GM19035 (cell line): ENCODE measurements around the gene CBX5.
"Not testable (repeated sequence)": the region's sequence is repeated elsewhere in the genome, so short reads cannot be mapped to it uniquely, and the experiment has no call there.

Experiments
- ATAC-seq: cut with Tn5 transposase; IDR thresholded peaks from one replicate; pipeline ENCODE4 v1.9.1; 2021; ENCODE audit not compliant: unreplicated experiment

Gene CBX5

DNA sequence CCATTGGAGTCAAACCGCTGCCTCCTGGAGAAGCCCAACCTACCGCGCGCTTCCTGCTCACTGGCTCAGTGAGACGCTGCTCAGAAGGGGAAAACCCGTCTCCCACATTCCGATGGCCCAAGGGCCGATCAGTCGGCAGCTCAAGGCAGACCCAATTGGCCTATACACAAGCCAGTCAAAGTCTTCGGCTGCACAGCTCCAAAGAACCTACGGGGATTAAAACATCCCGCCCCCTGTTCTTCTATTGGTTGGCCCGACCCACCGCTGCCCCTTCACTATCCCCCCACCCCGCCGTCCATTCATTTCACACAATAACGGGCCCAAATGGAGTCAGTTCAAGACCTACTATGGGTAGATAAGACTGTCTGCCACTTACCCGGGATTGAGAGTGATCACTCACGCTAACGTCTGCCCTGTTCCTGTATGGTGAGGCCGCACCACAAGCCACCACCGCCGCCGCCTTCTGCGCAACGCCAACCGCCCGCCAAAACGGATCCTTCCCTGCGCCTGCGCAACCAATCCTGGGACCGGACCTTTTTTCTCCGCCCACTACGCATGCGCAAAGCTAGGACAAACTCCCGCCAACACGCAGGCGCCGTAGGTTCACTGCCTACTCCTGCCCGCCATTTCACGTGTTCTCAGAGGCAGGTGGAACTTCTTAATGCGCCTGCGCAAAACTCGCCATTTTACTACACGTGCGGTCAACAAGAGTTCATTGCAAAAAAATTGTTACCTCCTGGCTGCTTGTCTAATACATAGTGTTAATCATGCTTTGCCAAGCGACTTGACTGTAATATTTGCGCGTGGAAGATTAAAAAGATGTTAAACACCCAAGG lies at the start of gene CBX5:
TSS of gene CBX5 (minus strand) at position 491 of the 836 bp plus-strand sequence. CDS start 22,472 bp downstream, outside the sequence.
- ATAC-seq: peak; percentile 70

DNA sequence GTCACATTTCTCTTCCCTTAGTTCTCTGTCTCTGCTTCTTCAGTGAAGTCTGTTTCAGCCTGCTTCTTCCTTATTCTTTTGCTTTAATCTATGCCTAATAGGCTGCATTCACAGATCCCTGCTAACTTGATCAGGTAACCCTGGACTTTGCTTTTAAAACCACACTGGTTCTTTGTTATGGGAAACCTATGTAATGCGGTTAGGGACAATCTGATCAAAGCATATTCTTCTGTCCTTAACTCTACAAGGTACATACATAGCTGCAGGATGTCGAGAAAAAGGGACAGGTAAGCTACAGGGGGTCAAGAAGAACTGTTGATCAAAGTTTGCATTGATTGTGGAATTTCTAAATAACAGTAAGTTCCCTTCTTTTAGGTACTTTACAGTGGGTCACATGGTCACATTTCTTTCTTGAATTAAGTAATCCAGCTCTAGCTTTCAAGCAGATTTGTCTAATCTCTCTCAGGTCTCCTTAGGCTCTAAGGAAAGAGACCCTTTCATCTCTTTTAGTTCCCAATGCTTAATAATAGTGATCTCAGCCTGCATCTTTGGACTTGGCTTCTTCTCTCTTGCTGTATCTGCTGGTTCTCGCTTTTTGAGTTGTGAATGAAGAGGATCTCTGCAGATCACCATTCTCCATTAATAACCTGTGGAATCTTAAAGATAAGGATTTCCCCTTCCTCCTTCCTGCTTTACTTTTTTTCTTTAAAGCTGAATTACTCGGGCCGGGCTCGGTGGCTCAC lies 48.8 kb upstream of the CBX5 start:
- no peak for ATAC-seq

DNA sequence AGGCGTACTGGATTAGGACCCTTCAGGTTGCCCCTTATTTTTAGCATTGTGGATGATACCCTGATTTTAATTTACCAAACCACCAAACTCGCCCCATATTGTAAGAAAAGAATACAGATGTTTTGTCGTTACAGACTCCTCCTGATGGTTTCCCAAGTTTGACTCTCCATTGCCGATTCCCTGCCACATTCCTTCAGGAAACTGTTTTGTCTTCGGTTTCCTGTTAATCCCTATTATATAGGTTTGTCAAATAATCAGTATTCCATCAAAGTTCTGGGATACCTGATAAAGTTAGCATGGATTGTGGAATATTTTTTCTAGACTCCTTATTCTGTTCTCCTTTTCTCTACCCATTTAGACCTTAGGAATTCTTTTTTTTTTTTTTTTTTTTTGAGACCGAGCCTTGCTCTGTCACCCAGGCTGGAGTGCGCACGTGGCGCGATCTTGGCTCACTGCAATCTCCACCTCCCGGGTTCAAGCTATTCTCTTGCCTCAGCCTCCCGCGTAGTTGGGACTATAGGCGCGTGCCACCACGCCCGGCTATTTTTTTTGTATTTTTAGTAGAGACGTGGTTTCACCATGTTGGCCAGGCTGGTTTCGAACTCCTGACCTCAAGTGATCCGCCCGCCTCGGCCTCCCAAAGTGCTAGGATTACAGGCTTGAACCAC lies 45.7 kb upstream of the CBX5 start:
- not testable (repeated sequence) for ATAC-seq

DNA sequence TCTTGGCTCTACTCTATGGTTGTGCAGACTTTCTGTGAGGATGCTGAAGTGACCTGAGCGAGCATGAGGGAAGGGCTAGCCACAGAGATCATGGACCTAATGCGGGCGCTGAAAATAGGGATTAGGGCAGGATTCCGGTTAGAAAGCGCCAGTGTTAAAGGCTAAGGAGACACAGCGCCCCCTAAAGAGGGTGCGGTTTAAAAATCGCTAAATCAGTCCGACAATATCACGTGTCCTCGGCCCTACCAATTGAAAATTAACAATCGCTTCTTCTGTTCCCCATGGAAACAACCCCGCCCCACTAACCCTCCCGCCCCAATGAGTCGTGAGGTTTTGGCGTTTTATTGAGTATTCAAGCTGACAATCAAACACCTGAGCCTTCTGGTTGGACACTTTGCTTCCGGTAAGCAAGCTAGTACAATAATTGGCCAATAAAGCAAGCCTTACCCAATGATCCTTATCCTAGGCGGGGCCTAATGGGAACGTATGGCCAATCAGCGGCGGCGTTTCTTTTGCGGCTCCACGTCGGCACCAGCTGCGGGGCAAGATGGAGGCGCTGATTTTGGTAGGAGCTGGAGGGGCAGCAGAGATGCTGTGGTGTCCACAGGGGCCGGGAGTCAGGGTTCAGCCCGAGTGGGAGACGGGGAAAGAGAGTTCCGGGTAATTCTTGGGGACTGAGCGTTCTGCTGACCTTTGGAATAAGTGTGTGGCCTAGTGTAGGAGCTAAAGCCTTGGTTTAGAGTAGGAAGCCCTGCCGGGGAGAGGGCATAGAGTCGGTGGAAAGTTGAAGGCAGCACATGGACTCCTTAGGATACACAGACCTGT lies 44.9 kb upstream of the CBX5 start, which contains the start of gene COPZ1:
TSS of gene COPZ1 (plus strand) at position 515 of the 825 bp plus-strand sequence. CDS start at position 548, 33 bp downstream.
- ATAC-seq: peak; percentile 99

DNA sequence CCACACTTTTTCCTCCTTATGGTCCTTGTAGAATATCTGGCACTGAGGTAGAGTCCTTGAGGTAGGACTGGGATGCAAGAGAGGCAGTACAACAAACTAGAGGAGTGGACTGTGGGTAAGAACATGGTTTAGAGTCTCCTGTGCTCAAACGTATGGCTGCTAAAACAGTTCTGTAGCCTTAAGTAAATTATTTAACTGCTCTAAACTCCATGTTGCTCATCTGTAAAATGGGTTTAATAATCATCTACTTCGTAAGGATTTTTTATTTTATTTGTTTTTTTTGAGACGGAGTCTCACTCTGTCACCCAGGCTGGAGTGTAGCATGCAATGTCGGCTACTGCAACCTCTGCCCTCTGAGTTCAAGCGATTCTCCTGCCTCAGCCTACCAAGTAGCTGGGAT lies 41.4 kb upstream of the CBX5 start:
- no peak for ATAC-seq

DNA sequence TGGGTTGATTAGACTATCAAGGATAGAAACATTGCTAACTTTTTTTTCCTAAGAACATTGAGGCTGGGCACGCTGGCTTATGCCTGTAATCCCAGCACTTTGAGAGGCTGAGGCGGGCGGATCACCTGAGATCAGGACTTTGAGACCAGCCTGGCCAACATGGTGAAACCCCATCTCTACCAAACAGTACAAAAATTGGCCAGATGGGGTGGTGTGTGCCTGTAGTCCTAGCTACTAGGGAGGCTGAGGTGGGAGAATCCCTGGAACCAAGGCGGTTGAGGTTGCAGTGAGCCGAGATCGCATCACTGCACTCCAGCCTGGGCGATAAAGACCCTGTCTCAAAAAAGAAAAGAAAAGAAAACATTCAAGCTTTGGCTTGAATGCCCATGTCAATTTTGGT lies 32.4 kb upstream of the CBX5 start:
- ATAC-seq: not testable (repeated sequence)

DNA sequence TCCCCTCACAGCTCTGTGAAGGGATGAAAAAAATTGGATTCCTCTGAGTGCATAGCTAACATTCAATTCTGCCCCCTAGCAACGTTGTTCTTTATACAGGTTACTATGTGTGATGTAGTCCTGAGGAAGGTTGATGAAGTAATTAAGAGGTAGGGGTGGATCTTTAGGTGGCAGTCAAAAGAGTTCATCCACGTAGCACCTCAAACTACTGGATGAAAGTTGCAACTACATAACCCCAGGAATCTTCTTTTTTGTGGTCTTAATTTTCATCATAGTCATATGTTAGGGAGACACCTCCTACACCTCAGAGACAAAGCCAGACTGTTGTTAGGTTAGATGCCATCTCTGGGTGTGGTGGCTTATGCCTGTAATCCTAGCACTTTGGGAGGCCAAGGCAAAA lies 31.1 kb upstream of the CBX5 start:
- ATAC-seq: no peak

DNA sequence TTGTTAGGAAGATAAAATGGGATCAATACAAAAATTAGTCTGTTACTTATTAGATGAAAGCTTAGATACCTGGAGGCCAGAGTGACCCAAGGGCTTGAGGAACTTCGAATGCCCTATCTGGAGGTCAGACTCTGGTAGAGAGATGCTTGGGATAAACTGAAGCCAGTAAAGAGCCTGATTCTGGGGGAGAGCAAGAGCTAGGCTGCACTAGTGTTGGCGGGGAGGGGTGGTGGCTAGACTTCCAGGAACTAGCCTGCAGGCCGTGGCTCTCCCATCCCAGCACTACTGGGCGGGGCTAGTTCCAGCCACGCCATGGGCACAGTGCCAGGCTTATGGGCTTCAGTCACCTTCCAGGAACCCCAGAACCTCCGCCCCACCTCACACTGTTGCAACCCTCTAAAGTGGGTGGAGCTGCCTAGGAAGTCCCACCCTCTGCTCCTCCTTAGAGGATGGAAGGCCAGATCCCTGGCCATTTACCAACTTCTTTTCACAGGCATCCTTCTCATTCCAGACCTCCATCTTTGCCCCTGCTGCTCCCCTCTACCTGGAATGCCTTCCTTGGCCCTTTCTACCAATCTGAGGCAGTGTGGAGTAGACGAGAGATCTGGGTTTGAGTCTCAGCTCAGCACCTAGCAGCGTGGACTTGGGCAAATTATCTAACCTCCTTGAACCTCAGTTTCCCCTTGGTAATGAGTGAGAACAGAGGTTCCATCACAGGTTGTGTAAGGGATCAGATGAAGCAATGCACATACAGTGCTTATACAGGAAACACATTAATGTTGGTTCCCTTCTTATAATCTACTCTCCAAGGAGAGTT lies 27.2 kb upstream of the CBX5 start:
- no peak for ATAC-seq

DNA sequence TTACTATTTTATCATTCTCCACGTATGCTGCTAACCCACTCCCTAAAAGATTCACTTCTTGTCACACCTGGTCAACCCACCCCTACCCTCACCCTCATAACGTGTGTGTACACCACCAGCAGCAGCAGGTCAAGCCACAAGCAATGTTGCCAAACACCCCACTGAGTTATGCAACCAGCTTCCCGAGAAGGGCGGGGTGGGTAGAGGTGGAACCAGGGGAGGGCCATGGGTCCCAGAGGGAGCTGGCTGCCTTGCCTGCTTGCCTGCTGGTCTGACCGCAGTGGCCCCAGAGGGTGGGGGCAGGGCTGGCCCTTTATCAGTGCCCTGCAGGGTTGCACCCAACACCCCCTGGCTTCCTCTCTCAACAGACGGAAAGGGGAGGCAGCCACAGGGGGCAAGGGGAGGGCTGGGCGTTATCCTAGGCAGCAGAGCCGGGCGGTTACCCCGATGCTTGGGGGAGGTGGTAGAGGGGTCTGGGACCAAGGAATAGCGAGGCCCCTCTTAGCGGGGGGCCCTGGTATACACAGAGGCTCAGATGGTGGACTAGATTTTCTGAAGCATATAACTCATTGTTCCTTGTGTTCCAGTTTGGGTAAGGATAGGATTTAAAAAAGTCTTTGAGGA lies 24.4 kb upstream of the CBX5 start:
- no peak for ATAC-seq

DNA sequence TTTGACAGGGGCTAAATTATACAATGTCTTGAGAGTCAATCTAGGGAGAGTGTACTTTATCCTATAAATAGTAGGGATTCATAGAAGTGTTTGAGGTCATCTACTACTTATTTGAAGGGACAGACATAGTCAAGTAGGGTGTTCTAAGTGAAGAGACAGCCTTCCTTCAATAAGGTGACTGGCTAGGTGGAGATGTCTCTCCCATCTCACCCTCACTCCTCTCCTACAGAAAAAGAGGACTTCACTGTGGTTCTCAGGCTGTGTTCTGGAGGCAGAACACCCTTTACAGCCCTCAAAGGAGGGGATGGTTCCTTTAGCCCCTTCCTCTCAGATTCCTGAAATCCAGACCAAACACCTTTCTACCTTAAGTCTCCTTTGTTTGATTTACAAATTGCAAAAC lies 23.7 kb upstream of the CBX5 start:
- no peak for ATAC-seq

DNA sequence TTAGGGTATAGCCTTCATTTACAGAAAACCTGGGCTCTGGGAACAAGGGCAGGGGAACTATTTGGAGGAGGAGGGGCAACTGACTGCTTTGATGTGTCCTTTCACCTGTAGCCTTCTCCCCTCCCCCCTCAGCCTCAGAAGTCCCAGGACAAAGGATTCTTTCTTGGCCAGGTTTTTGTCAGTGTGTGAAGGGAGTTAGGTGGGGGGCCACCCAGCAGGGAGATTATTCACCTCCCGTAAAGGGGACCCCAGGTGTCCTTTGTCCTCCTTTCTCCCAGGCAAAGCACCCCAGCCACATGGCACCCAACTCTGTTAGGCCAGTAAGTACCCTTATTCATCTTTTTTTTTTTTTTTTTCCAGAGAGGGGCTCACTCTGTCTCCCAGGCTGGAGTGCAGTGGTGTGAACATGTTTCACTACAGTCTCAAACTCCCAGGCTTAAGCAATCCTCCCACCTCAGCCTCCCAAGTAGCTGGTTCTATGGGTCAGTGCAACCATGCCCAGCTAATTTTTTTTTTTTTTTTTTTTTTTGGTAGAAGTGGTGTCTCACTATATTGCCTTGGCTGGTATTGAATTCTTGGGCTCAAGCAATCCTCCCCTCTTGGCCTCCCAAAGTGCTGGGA lies 21.6 kb upstream of the CBX5 start:
- no peak for ATAC-seq

DNA sequence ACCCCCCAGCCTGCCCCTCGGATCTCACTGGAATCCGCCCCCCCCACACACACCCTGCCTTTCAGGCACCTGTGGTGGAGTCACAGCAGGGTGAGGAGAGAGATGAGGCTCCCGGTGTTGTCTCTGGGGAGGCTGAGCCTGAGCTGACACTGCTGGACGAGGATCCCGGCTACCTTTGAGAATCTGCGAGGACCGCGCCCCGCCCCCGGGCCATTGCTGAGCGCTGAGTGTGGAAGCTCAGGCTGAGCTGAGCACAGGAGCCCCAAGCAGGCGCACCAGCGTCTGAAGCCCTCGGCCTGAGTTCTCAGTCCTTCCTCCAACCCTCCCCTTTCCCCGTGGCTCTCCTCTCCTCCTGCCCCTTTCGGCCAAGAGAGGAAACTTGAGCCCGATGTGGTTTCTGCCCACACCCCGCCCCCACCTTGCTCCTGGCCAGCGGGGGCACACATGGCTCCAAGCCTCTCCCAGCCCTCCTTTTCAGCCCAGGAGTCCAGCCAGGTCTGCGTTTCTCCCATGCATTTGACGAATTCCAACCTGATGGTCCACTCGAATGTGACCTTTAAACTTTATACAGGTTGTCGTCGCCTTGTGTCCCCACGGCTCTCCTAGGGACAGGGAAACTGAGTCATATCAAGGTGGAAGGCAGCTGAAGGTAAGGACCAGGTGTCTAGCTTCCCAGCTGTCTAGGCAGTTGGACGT lies 21.0 kb upstream of the CBX5 start, which contains the start of gene NFE2:
TSS of gene NFE2 (minus strand) at position 284 of the 696 bp plus-strand sequence. CDS start 5,767 bp downstream, outside the sequence.
- no peak for ATAC-seq

DNA sequence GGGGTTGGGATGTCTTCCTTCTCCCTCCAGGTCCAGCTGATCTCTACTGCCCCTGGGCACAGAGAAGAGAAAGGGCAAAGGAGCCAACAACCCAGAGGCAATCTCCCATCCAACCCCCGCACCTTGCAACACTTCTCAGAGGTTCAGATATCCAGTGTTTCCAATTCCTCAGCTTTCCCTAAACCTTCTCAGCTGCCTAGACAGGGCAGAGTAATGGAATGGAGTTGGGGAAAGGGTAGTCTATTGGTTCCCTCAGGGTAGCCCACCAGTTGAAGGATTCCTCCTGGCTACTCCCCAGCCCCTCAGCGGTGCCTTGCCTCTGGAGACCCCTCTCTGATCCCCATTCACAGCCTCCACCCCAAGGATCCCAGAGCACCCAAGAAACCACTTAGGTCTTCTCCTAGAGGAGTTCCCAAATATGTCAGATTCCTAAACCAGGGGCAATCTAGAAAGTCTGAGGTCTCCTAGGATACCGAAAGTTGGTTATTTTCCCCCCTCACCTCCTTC lies 20.4 kb upstream of the CBX5 start:
- no peak for ATAC-seq

DNA sequence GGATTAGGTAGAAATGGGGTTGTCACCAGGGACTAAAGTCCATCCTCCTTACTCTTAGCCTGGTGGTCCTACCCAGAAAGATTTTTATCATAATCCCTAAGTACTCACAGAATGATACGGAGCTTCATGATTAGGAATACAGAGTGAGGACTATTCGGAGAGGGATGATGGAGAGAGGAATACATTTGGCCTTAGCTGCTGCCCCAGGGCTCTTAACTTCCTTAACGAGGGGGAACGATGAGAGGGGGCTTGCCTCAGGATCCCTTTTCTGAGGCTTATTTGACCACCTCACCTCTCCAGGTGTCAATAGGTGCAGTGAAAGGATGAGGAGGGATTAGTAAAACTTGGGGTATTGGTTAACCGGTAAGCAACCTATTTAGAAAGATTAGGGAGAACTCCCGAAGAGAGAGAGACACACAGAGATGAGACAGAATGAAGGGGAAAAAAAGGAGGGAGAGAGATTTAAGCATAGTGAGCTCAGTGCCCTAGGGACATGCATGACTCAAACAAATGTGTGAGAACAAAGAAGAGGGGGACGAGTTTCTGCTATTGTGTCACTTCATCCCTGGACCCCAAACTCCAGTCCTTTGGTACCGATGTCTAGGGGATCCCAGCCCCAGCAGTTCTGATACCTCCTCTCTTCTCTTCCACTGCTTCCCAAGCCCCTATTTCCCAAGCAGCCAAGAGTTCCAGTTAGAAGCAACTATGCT lies 19.7 kb upstream of the CBX5 start:
- no peak for ATAC-seq

DNA sequence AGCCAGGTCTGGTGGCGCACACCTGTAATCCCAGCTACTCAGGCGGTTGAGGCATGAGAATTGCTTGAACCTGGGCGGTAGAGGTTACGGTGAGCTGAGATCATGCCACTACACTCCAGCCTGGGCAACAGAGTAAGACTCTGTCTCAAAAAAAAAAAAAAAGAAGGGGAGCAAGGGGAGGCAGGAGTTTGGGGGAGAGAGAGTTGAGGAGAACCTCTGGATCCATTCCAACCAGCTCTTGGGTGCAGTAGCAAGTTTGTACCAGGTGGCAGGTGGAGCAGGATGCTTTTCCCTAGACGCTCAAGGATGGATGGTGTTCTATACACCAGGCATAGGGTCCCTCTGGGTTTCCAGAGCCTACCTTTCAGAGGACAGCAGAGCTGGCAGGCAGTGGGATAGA lies 19.0 kb upstream of the CBX5 start:
- ATAC-seq: no peak

DNA sequence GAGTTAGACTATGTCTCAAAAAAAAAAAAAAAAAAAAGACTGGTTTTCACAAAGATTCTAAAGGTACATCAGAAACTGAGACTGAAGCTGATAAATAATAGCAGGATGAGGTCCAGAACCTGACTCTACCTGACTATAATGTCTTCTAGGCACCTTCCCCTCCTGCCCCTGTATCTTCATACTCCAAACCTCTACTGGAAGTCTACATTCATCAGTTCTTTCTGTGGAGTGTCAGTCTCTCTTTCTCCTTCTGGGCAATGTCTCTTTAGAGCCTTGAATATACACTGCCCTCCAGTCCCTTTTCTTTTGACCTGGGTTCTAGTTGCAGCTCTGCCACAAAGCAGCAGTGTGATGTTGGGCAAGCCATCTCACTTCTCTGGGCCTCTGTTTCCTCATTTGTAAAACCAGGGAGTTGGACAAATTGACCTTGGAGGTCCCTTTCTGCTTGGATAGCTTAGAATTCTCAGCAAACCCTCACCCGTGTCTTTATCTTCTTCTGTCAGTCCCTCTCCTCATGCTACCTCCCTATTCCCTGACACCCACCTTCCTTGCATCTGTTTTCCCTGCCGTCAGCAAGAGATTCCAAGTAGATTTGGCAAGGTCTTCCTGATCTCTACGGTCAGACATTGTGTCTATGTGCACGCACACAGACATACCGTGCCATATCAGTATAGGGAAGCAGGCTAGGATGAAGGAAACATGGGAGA lies 16.6 kb upstream of the CBX5 start:
- no peak for ATAC-seq
